NCI-H2081 treated with DMSO at 0.1 percent for 48 hours (cell line): ENCODE measurements around the gene HSPB6.

Experiments
- DNase-seq: peaks from one replicate; lab custom pipeline; 2025; lab: John Stamatoyannopoulos, UW

Gene HSPB6

GRCh38 chr19:35716801-35717664, 39.8 kb downstream of the HSPB6 start:
- peak; percentile 71 for DNase-seq

- DNase-seq = no peak
These were observed 40.6 kb downstream of the HSPB6 start for GRCh38 chr19:35715981-35716800.

- DNase-seq = no peak
These were observed 41.4 kb downstream of the HSPB6 start for GRCh38 chr19:35715355-35715809.

- DNase-seq = no peak
These were observed 42.1 kb downstream of the HSPB6 start for GRCh38 chr19:35714601-35715354.

DNA sequence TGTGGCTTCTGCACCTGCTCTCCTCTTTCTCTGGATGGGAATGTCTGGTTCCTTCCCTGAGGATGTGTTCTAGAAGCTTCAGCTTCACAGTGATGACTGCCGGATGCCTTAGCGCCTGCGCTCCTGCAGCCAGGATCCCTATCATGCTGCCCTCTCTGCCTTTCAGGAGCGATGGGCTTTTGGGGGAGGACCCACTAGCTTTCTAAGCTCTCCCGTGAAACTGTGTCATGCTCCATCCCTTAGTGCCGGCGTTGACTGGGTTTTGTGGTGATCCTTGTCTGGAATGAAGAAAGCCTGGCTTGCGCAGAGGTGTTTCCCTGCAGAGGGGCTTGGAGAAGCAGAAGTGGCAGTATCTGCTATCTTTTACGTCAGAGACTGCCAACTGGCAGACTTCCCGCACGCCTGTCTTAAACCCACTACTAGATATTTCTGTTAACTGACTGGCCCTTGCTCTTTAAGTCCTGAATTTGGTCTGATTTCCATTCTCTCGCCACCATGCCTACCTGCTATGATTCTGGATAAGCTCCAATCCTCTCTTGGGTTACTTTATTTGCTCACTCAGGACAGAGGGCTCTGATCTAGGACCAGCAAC, 42.8 kb downstream of the HSPB6 start:
- no peak for DNase-seq

GRCh38 chr19:35713506-35713850, 43.4 kb downstream of the HSPB6 start:
- DNase-seq = no peak

- no peak for DNase-seq
These were observed 44.0 kb downstream of the HSPB6 start for GRCh38 chr19:35712567-35713505.

DNA sequence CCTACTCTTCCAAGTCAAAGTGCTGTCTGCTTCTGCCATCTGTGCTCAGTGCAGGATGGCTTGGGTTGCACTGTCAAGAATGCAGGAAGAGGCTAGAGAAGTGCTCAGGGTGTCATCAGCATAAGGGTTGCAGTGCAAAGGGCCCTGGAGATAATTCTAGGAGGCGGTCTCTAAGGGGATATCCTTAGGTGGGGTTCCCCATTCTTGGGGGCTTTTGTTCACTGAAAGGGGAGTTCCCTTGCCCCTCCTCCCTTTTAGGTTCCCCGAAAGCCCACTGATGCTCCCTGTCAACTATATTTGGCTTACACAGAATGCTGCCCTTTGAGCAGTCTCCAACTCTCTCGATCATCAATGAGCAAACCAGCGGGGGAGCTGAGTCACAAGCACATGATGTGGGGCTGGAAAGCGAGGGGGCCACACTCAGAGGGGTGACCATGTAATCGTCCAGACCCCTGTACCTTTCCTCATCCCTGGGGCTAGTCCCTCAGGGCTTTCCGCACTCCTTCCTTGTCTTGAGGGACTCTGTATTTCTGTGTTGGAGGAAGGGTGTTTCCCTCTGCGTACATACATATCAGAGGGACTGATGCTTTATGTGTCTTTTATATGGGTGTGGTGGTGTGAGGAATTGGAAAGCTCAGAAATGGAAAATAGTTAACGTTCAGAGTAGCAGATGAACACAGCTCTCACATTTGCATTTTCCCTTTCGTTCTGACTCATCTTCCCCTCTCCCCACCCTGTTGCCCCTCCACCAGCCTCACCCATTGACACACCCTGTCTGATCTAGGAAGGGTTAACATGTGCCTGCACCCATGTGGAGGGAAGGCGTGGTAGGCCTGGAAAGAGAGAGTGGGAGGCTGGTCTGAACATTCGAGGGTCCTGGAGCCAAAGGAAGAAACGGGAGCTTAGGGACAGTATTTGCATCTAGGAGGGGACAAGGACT, 45.8 kb downstream of the HSPB6 start:
- DNase-seq = no peak

GRCh38 chr19:35708391-35708790, 48.4 kb downstream of the HSPB6 start:
- no peak for DNase-seq
